Stomach (tissue), 4 donors: Measurements from ENCODE around the gene HDDC2.
"Not testable (repeated sequence)": the region's sequence is repeated elsewhere in the genome, so short reads cannot be mapped to it uniquely, and the experiment has no call there.

ENCODE experiments used
- POLR2A ChIP-seq, 4 donors: fragments of 450-650 bp; IDR thresholded peaks; one replicate each; pipeline ENCODE4 v1.6.1; 2016; ENCODE audit warnings: antibody characterized with exemption in 4 of 4, control low read depth in 2 of 4, mild to moderate bottlenecking in 1 of 4, moderate library complexity in 1 of 4
- TF ChIP-seq, protein P1 (sequence below), 7 experiments: fragments of 450-650 bp in 4 of 7; fragments of 200-600 bp in 3 of 7; sonication (generic) in 3 of 7; IDR thresholded peaks; one replicate each; pipeline ENCODE4 v1.5.1; 2016 to 2019; ENCODE audit warnings: antibody characterized with exemption in 7 of 7, control low read depth in 2 of 7, mild to moderate bottlenecking in 1 of 7

GRCh38 chr6:125280370-125281035 lies 21.3 kb downstream of the HDDC2 start:
- not testable (repeated sequence) for TF ChIP-seq POLR2A (IDR thresholded peaks at IDR 0.05)
- TF ChIP-seq, protein P1, sequence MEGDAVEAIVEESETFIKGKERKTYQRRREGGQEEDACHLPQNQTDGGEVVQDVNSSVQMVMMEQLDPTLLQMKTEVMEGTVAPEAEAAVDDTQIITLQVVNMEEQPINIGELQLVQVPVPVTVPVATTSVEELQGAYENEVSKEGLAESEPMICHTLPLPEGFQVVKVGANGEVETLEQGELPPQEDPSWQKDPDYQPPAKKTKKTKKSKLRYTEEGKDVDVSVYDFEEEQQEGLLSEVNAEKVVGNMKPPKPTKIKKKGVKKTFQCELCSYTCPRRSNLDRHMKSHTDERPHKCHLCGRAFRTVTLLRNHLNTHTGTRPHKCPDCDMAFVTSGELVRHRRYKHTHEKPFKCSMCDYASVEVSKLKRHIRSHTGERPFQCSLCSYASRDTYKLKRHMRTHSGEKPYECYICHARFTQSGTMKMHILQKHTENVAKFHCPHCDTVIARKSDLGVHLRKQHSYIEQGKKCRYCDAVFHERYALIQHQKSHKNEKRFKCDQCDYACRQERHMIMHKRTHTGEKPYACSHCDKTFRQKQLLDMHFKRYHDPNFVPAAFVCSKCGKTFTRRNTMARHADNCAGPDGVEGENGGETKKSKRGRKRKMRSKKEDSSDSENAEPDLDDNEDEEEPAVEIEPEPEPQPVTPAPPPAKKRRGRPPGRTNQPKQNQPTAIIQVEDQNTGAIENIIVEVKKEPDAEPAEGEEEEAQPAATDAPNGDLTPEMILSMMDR (IDR thresholded peaks at IDR 0.05): not testable (repeated sequence)
